Skeletal muscle tissue (tissue), 4 donors: Measurements from ENCODE around the gene TMEM254. TPM values are rescaled to one million over a fixed set of nuclear protein-coding genes. Genes with fewer than 3 reads are reported as not detected.
"Not testable (repeated sequence)": the region's sequence is repeated elsewhere in the genome, so short reads cannot be mapped to it uniquely, and the experiment has no call there.

Experiments used
- H3K27ac ChIP-seq: one replicate; pipeline ENCODE4 v1.7.0; 2013; ENCODE audit warnings: mild to moderate bottlenecking, low read depth, low read length, inconsistent platforms
- H3K27me3 ChIP-seq, 3 donors: one replicate each; pipeline ENCODE4 v1.7.0; 2013; ENCODE audit warnings: low read length in 3 of 3; ENCODE audit not compliant: control insufficient read depth in 3 of 3, insufficient read depth in 3 of 3
- H3K36me3 ChIP-seq, 3 donors: one replicate each; pipeline ENCODE4 v1.7.0; 2013; ENCODE audit warnings: low read length in 3 of 3; ENCODE audit not compliant: control insufficient read depth in 3 of 3, insufficient read depth in 3 of 3
- H3K4me1 ChIP-seq, 3 donors: one replicate each; pipeline ENCODE4 v1.7.0; 2013; ENCODE audit warnings: low read length in 3 of 3, mild to moderate bottlenecking in 3 of 3; ENCODE audit not compliant: control insufficient read depth in 3 of 3, insufficient read depth in 3 of 3
- H3K4me3 ChIP-seq, 3 donors: one replicate each; pipeline ENCODE4 v1.7.0; 2013; ENCODE audit warnings: low read length in 3 of 3
- H3K9ac ChIP-seq, 3 donors: one replicate each; pipeline ENCODE4 v1.7.0; 2013; ENCODE audit warnings: low read length in 3 of 3, mild to moderate bottlenecking in 3 of 3, moderate library complexity in 2 of 3, low read depth in 1 of 3
- H3K9me3 ChIP-seq, 3 donors: one replicate each; pipeline ENCODE4 v1.7.0; 2013; ENCODE audit warnings: low read length in 3 of 3; ENCODE audit not compliant: control insufficient read depth in 3 of 3
- total RNA-seq: library from RNA; depleted of rRNA; stranded (reverse); fragments of >200 nt; gene quantifications from one replicate; pipeline ENCODE4 v1.2.3, GENCODE V29; 2014
- donor health status: Osteomylitis.

The TMEM254 gene
- total RNA-seq, 1 donor from 2014 or later: 8.9 TPM

GRCh38 chr10:80046629-80047441, 31.6 kb upstream of the TMEM254 start:
- Histone ChIP-seq H3K9me3 (no peaks in the 10 kb centered on the region), H3K27me3 (no peaks in the 10 kb centered on the region), H3K9ac (no peak overlapping the region), H3K4me3 (no peak overlapping the region), H3K27ac (no peak overlapping the region), H3K4me1 (no peaks in the 10 kb centered on the region), H3K36me3 (no peaks in the 10 kb centered on the region)

- Histone ChIP-seq H3K9me3 (no peaks in the 10 kb centered on the region), H3K27ac (no peak overlapping the region), H3K36me3 (no peaks in the 10 kb centered on the region), H3K4me3 (no peak overlapping the region), H3K9ac (no peak overlapping the region), H3K27me3 (no peaks in the 10 kb centered on the region), H3K4me1 (no peaks in the 10 kb centered on the region)
These were observed 27.7 kb upstream of the TMEM254 start for GRCh38 chr10:80050752-80051151.

- no peak overlapping the region for H3K27ac ChIP-seq
- H3K9me3 ChIP-seq: no peaks in the 10 kb centered on the region
- H3K27me3 ChIP-seq: no peaks in the 10 kb centered on the region
- H3K4me3 ChIP-seq: no peak overlapping the region
- H3K9ac ChIP-seq: no peak overlapping the region
- no peaks in the 10 kb centered on the region for H3K4me1 ChIP-seq
- H3K36me3 ChIP-seq: no peaks in the 10 kb centered on the region
These were observed 26.5 kb upstream of the TMEM254 start for GRCh38 chr10:80051993-80052392.

GRCh38 chr10:80055760-80056159, 22.7 kb upstream of the TMEM254 start:
- Histone ChIP-seq H3K9me3 (no peaks in the 10 kb centered on the region), H3K27ac (no peak overlapping the region), H3K4me3 (no peak overlapping the region), H3K36me3 (no peaks in the 10 kb centered on the region), H3K4me1 (no peaks in the 10 kb centered on the region), H3K27me3 (no peaks in the 10 kb centered on the region), H3K9ac (no peak overlapping the region)

GRCh38 chr10:80057171-80057570, 21.3 kb upstream of the TMEM254 start:
- Histone ChIP-seq H3K9ac (no peak overlapping the region), H3K36me3 (no peaks in the 10 kb centered on the region), H3K27me3 (no peaks in the 10 kb centered on the region), H3K27ac (no peak overlapping the region), H3K4me1 (no peaks in the 10 kb centered on the region), H3K4me3 (no peak overlapping the region), H3K9me3 (no peaks in the 10 kb centered on the region)

- Histone ChIP-seq H3K36me3 (no peaks in the 10 kb centered on the region), H3K9ac (no peak overlapping the region), H3K4me1 (peaks cover 0 to 3% (median 0%) of the 10 kb centered on the region in 3 donors), H3K27me3 (no peaks in the 10 kb centered on the region), H3K27ac (peak overlapping the region; percentile 55), H3K9me3 (no peaks in the 10 kb centered on the region), H3K4me3 (no peak overlapping the region)
These were observed 14.2 kb upstream of the TMEM254 start for GRCh38 chr10:80064120-80064886.

- Histone ChIP-seq H3K36me3 (no peaks in the 10 kb centered on the region), H3K4me3 (no peak overlapping the region), H3K9me3 (no peaks in the 10 kb centered on the region), H3K9ac (no peak overlapping the region), H3K27ac (no peak overlapping the region), H3K4me1 (peaks cover 0 to 7% (median 0%) of the 10 kb centered on the region in 3 donors), H3K27me3 (no peaks in the 10 kb centered on the region)
These were observed 11.7 kb upstream of the TMEM254 start for GRCh38 chr10:80066809-80067208.

GRCh38 chr10:80067821-80068220, 10.6 kb upstream of the TMEM254 start:
- not testable (repeated sequence) for H3K4me1 ChIP-seq

GRCh38 chr10:80068270-80068669, 10.2 kb upstream of the TMEM254 start:
- no peak overlapping the region for H3K9ac ChIP-seq
- H3K4me3 ChIP-seq: no peak overlapping the region
- H3K27ac ChIP-seq: no peak overlapping the region
- H3K9me3 ChIP-seq: no peaks in the 10 kb centered on the region
- H3K36me3 ChIP-seq: no peaks in the 10 kb centered on the region
- peaks cover 0 to 7% (median 0%) of the 10 kb centered on the region in 3 donors for H3K4me1 ChIP-seq
- no peaks in the 10 kb centered on the region for H3K27me3 ChIP-seq

More at GRCh38 chr10:80067821-80068220, 10.6 kb upstream of the TMEM254 start:
- H3K27ac ChIP-seq, H3K27me3 ChIP-seq, H3K9ac ChIP-seq, H3K9me3 ChIP-seq, H3K4me3 ChIP-seq, H3K36me3 ChIP-seq: not testable (repeated sequence)

- Histone ChIP-seq H3K4me1 (peaks cover 0 to 4% (median 0%) of the 10 kb centered on the region in 3 donors), H3K9me3 (no peaks in the 10 kb centered on the region), H3K36me3 (no peaks in the 10 kb centered on the region), H3K9ac (no peak overlapping the region), H3K4me3 (no peak overlapping the region), H3K27ac (no peak overlapping the region), H3K27me3 (no peaks in the 10 kb centered on the region)
These were observed 8.4 kb upstream of the TMEM254 start for GRCh38 chr10:80070057-80070456.
